Breast epithelium (tissue), 4 donors: ENCODE results near the gene RHEB. TPM values are rescaled to one million over a fixed set of nuclear protein-coding genes. Genes with fewer than 3 reads are reported as not detected.

Experiments used
- DNase-seq, 2 donors: peaks; one replicate each; pipeline ENCODE4 v3.0.0-alpha.2; 2019; ENCODE audit warnings: low spot score in 2 of 2
- H3K27ac ChIP-seq, 2 donors: fragments of 200-600 bp; sonication (generic) in 1 of 2; one replicate each; pipeline ENCODE4 v1.5.1; 2016 to 2019; ENCODE audit warnings: mild to moderate bottlenecking in 1 of 2
- H3K27me3 ChIP-seq, 2 donors: fragments of 200-600 bp; sonication (generic) in 1 of 2; one replicate each; pipeline versions ENCODE4 v1.5.1 to v1.6.0; 2017 to 2019; ENCODE audit warnings: control low read depth in 1 of 2, mild to moderate bottlenecking in 1 of 2
- H3K36me3 ChIP-seq: fragments of 200-600 bp; one replicate; pipeline ENCODE4 v1.5.1; 2019
- H3K4me1 ChIP-seq, 2 donors: fragments of 200-600 bp; sonication (generic); one replicate each; pipeline ENCODE4 v1.5.1; 2016 to 2019; ENCODE audit warnings: control low read depth in 1 of 2
- H3K4me3 ChIP-seq, 3 donors: fragments of 200-600 bp; sonication (generic); 1 replicate in 2 of 3; 2 replicates in 1 of 3; pipeline ENCODE4 v1.5.1; 2016 to 2019; ENCODE audit warnings: mild to moderate bottlenecking in 3 of 3, moderate library complexity in 2 of 3
- H3K9me3 ChIP-seq, 2 donors: fragments of 200-600 bp; sonication (generic) in 1 of 2; one replicate each; pipeline ENCODE4 v1.5.1; 2016 to 2019; ENCODE audit warnings: control low read depth in 1 of 2
- POLR2A ChIP-seq: fragments of 450-650 bp; IDR thresholded peaks from one replicate; pipeline ENCODE4 v1.6.1; 2016; ENCODE audit warnings: antibody characterized with exemption, mild to moderate bottlenecking, moderate library complexity
- POLR2AphosphoS5 ChIP-seq, 3 donors: sonication (generic); formaldehyde crosslinking; IDR thresholded peaks; one replicate each; pipeline ENCODE4 v1.6.1; 2017; ENCODE audit warnings: antibody characterized with exemption in 3 of 3
- intact Hi-C: fragments of 100-400 bp; cut with DNase I; formaldehyde crosslinking; loops from one replicate; pipeline ENCODE4 v1.15.1; 2023; ENCODE audit warnings: low total_unique reads
- total RNA-seq, 3 donors: library from RNA; depleted of rRNA; stranded (reverse); fragments of >200 nt; gene quantifications; one replicate each; pipeline ENCODE4 v1.1.0, GENCODE V29; 2016
- TF ChIP-seq, protein P1 (sequence below), 3 donors: fragments of 450-650 bp; IDR thresholded peaks; one replicate each; pipeline ENCODE4 v1.5.1; 2016 to 2017; ENCODE audit warnings: antibody characterized with exemption in 3 of 3, mild to moderate bottlenecking in 3 of 3, moderate library complexity in 3 of 3

The RHEB gene
- total RNA-seq, 3 donors from 2014 or later: 89.3 to 99.3 (median 95.0) TPM

DNA sequence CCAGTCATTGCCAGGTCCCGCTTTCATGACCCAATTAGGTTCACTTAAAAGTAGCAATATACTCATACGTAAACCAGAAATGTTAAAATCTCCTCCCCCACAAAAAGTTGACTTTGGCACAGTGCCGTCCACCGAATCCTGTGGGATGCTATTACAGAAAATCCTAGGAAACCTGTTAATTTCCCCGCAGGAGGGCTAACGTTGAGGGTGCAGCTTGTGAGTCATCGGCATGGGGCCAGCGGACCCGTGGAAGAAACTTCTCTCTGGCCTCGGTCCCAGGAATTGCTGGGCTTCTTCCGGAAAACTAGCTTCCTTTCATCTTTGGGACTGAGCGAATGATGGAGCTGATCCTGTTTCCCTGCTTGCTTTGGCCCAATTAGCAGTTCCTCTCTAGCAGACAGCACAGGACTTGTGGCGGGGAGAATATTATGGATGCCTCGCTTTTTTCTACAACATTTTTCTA lies 93.2 kb downstream of the RHEB start:
- peak in 1 of 2 donors; percentile 87 for DNase-seq
- intact Hi-C loops: no loop called here
- Histone ChIP-seq H3K36me3 (no peaks in the 10 kb centered on the region), H3K9me3 (no peaks in the 10 kb centered on the region), H3K27ac (peak overlapping the region; percentile 90 to 96), H3K4me1 (peaks cover 24 to 25% of the 10 kb centered on the region in 2 donors), H3K4me3 (peak overlapping the region in 1 of 3 donors; percentile 40), H3K27me3 (no peaks in the 10 kb centered on the region)
- peak in 2 of 3 donors; percentile 61 to 75 for TF ChIP-seq POLR2AphosphoS5 (IDR thresholded peaks at IDR 0.05)
- no peak for TF ChIP-seq POLR2A

DNA sequence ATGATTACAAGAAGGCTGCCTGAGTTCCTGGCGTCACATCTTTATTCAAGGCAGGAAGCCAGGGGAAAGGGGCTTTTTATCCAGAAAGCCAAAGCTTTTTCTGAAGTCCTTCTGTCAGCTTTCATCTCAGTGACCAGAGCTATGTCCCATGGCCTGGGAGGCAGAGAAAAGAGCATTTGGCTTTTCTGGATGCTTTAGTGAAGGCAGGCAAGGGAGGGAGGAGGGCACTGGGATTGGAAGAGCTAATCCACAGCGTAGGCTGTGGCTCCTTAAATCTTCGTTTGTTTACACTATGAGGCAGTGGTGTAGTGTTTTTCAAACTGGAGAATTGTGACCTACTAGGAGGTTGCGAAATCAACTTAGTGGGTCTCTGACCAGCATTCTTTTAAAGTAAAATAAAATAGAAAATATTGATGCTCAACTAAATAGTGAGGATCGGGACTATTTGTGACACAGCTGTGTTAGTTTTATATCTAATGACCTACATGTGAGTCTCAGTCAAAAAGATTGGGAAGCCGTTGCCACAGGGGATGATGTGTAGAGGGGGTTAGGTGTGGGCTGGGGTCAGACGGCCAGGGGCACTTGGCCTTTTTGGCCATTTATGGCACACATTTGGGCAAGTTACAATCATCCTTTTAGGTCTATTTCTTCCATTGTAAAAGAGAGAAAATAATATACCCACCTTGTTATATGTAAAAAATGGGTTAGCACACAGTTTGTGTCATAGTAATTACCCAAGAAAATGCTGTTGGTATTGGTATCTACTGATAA lies 93.8 kb downstream of the RHEB start:
- H3K4me1 ChIP-seq: peaks cover 24 to 25% of the 10 kb centered on the region in 2 donors
- TF ChIP-seq POLR2A: no peak
- peak in 1 of 3 donors; percentile 33 for TF ChIP-seq POLR2AphosphoS5 (IDR thresholded peaks at IDR 0.05)
- H3K4me3 ChIP-seq: peak overlapping the region in 1 of 3 donors; percentile 40
- H3K36me3 ChIP-seq: no peaks in the 10 kb centered on the region
- DNase-seq: no peak
- no peaks in the 10 kb centered on the region for H3K27me3 ChIP-seq
- H3K27ac ChIP-seq: peak overlapping the region; percentile 90 to 96
- intact Hi-C loops: no loop called here
- no peaks in the 10 kb centered on the region for H3K9me3 ChIP-seq

DNA sequence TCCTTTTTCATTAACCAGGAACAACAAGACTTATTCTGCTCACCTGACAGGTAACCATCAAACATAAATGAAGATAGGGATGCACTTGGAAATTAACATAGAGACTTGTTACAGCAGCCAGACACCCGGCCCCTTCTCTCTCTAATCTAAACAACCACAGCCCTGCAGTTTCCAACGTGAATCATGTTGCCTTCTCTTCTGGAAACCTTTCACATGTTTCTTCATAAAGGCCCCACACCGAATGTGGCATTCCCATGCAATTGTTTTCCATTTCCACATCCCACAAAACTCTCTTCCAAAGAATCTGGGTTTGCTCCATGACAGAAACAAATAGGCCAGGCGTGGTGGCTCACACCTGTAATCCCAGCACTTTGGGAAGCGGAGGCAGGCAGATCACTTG lies 94.9 kb downstream of the RHEB start:
- Histone ChIP-seq H3K9me3 (no peaks in the 10 kb centered on the region), H3K27ac (peak overlapping the region; percentile 90 to 96)

DNA sequence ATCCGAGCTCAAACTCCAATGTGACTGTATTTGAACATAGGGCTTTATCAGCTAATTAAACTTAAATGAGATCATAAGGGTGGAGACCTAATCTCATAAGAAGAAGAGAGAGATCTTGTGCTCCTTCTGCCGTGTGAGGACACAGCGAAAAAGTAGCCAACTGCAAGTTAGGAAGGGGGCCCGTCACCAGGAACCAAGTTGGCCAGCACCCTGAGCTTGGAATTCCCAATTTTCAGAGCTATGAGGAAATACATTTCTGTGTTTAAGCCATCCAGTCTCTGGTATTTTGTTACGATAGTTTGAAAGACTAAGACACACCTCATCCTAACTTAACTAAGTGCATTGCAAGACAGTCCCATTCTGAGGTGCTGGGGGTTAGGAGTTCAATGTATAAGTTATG lies 95.8 kb downstream of the RHEB start:
- H3K4me1 ChIP-seq: peaks cover 9 to 18% of the 10 kb centered on the region in 2 donors
- DNase-seq: no peak
- peak overlapping the region in 1 of 2 donors; percentile 96 for H3K27ac ChIP-seq
- no peaks in the 10 kb centered on the region for H3K27me3 ChIP-seq
- H3K9me3 ChIP-seq: no peaks in the 10 kb centered on the region
- H3K4me3 ChIP-seq: no peak overlapping the region
- no peaks in the 10 kb centered on the region for H3K36me3 ChIP-seq
- TF ChIP-seq POLR2A: no peak
- intact Hi-C loops: no loop called here

More for the DNA sequence above, 94.9 kb downstream of the RHEB start:
- TF ChIP-seq POLR2AphosphoS5 (IDR thresholded peaks at IDR 0.05): no peak
- TF ChIP-seq POLR2A: no peak
- TF ChIP-seq, protein P1, sequence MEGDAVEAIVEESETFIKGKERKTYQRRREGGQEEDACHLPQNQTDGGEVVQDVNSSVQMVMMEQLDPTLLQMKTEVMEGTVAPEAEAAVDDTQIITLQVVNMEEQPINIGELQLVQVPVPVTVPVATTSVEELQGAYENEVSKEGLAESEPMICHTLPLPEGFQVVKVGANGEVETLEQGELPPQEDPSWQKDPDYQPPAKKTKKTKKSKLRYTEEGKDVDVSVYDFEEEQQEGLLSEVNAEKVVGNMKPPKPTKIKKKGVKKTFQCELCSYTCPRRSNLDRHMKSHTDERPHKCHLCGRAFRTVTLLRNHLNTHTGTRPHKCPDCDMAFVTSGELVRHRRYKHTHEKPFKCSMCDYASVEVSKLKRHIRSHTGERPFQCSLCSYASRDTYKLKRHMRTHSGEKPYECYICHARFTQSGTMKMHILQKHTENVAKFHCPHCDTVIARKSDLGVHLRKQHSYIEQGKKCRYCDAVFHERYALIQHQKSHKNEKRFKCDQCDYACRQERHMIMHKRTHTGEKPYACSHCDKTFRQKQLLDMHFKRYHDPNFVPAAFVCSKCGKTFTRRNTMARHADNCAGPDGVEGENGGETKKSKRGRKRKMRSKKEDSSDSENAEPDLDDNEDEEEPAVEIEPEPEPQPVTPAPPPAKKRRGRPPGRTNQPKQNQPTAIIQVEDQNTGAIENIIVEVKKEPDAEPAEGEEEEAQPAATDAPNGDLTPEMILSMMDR (IDR thresholded peaks at IDR 0.05): no peak
- no peak overlapping the region for H3K4me3 ChIP-seq
- no peaks in the 10 kb centered on the region for H3K36me3 ChIP-seq
- H3K27me3 ChIP-seq: no peaks in the 10 kb centered on the region
- no peak for DNase-seq
- intact Hi-C loops: no loop called here
- H3K4me1 ChIP-seq: peaks cover 18 to 21% of the 10 kb centered on the region in 2 donors

- H3K4me3 ChIP-seq: no peak overlapping the region
- H3K9me3 ChIP-seq: no peaks in the 10 kb centered on the region
- peaks cover 8 to 14% of the 10 kb centered on the region in 2 donors for H3K4me1 ChIP-seq
- H3K27me3 ChIP-seq: no peaks in the 10 kb centered on the region
- intact Hi-C loops: no loop called here
- DNase-seq: no peak
- TF ChIP-seq POLR2AphosphoS5 (IDR thresholded peaks at IDR 0.05): no peak
- no peak for TF ChIP-seq POLR2A
- TF ChIP-seq, protein P1 (IDR thresholded peaks at IDR 0.05): no peak
- H3K36me3 ChIP-seq: no peaks in the 10 kb centered on the region
- H3K27ac ChIP-seq: no peak overlapping the region
These were observed 96.5 kb downstream of the RHEB start for GRCh38 chr7:151423226-151423625.

DNA sequence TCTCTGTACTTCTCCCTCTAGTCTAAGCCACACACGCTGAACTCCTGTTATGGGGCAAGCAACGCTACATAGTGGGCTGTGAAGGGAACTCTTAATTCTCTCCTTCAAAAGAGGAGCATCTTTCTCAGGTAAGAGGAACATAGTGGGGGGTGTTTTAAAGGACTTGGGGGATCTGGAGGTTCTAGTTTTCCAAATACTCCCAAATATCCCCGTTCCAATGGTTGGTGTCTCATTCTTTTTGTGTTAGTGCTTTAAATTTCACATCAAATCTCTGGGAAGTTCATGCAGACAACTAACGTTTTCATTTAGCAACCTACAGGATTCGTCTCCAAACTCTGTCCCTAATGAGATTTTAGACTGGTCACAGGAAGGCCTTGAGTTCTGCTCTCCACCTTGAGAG lies 97.5 kb downstream of the RHEB start:
- TF ChIP-seq POLR2AphosphoS5 (IDR thresholded peaks at IDR 0.05) (no peak), POLR2A (no peak)
- TF ChIP-seq, protein P1 (IDR thresholded peaks at IDR 0.05): no peak
- intact Hi-C loops: no loop called here
- H3K4me1 ChIP-seq: peaks cover 0 to 5% of the 10 kb centered on the region in 2 donors

More for the DNA sequence above, 97.5 kb downstream of the RHEB start:
- H3K27me3 ChIP-seq: no peaks in the 10 kb centered on the region
- no peak for DNase-seq
- H3K36me3 ChIP-seq: no peaks in the 10 kb centered on the region
- no peak overlapping the region for H3K4me3 ChIP-seq
- H3K9me3 ChIP-seq: no peaks in the 10 kb centered on the region
- no peak overlapping the region for H3K27ac ChIP-seq
